HG03432 (cell line): Measurements from ENCODE around the gene PRM2.

ENCODE experiments used
- ATAC-seq: cut with Tn5 transposase; IDR thresholded peaks from one replicate; pipeline ENCODE4 v1.9.1; 2021; ENCODE audit warnings: mild to moderate bottlenecking, moderate library complexity; ENCODE audit not compliant: unreplicated experiment

The PRM2 gene

DNA sequence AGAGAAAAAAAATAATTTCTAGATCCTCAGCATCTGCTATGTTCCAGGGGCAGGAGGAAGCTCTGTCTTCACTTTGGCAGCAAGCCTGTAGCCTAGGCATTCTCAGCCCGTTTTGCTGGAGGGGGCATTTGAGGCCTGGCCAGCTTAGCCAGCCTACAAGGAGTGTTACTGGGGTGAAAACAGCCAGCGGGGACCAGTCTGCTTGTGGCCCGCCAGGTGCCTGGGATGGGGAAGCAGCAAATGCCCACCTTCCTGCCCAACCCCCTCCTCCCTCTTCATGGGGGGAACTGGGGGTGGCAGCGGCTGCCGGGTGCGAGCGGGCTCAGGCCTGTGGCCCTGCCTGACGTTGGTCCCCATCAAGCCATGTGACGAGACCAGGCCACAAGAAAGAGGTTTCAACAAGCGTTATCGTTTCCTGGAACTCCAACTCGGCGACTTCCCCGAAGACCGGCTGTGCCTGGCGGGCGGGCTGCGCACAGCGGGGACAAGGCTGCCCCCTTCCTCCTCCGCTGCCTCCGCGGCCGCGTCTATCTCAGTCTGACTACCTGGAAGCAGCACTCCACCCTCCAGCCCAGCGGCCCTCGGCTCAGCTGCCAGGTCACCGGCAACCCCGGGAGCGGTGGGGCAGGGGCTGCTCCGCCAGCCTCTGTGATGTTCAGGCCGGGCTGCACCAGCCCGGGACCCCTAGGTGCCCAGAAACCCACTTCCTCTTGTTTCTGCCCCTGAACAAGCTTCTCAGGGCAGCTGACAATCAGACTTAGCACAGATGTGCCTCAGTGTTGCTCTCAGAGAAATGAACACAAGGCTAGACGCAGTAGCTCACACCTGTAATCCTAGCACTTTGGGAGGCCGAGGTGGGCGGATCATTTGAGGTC lies 43.2 kb downstream of the PRM2 start:
- ATAC-seq: peak; percentile 65

DNA sequence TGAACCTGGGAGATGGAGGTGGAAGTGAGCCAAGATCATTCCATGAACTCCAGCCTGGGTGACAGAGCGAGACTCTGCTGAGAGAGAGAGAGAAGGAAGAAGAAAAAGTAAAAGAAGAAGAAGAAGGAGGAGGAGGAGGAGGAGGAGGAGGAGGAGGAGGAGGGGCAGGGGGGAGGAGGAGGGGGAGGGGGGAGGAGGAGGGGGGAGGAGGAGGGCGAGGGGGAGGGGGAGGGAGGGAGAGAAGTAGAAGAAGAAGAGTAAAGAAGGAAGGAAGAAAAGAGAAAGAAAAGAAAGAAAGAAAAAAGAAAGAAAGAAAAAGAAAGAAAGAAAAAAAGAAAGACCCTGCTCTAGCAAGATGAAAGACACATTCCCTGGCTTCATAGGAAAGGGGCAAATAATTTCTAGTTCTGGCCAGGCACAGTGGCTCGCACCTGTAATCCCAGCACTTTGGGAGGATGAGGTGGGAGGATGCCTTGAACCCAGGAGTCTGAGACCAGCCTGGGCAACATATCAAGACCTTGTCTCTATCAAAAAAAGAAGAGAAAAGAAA lies 43.9 kb downstream of the PRM2 start:
- ATAC-seq: no peak

DNA sequence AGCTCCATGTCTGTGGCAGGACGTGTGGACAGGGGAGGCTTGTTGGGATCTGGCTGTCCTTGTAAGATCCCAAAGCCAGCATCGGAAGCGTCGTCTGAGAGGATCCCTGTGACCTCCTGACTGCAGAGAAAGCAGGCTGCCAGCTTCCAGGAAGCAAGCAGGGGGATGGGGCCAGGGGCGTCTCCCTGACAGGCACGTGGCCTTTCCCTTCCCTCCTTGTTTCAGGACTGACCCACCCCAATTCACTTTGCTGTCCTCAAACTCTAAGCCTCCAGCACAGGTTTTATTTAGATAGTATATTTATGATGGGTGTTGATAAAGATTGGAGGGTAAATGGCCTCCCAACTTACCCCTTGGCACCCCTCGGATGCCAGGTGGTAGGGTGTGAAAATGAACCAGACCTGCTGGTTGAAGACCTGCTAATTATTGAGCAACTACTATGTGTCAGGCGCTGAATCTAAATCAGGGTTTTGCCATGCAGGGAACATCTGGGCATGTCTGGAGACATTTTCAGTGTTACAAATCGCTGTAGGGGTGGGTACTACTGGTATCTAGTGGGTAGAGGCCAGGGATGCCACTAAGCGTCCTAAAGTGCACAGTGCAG lies 44.8 kb downstream of the PRM2 start:
- no peak for ATAC-seq

DNA sequence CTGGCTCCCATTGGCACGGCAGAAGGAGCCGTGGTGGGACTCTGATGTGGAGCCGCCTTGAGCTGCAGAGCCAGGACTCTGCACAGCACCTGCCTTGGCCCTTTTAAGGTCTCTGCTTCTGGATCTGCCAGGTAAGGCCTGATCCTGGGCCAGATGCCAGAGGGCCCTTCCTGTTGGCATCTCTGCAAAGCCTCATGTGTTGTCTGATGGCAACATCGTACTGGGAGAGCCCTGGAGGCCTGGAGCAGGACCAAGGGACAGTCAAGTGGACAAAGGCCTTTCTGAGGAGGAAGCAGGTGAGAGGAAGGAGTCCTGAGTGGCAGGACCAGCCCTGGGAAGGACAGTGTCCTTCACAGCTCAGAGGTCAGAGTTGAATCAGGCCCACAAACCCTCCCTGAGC lies 46.4 kb downstream of the PRM2 start:
- no peak for ATAC-seq

DNA sequence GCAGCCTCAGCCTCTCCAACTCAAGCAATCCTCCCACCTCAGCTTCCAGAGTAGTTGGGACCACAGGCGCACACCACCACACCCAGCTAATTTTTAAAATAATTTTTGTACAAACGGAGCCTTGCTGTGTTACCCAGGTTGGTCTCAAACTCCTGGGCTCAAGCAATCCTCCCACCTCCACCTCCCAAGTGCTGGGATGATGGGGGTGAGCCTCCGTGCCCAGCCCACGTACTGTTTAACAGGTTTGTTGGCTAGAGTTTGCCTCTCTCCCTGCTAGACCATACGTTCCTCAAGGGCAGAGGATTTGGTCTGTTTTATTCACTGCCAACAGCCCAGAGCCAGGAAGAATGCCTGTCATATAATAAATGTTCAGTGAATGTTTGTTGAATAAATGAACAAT lies 46.8 kb downstream of the PRM2 start:
- ATAC-seq: no peak

DNA sequence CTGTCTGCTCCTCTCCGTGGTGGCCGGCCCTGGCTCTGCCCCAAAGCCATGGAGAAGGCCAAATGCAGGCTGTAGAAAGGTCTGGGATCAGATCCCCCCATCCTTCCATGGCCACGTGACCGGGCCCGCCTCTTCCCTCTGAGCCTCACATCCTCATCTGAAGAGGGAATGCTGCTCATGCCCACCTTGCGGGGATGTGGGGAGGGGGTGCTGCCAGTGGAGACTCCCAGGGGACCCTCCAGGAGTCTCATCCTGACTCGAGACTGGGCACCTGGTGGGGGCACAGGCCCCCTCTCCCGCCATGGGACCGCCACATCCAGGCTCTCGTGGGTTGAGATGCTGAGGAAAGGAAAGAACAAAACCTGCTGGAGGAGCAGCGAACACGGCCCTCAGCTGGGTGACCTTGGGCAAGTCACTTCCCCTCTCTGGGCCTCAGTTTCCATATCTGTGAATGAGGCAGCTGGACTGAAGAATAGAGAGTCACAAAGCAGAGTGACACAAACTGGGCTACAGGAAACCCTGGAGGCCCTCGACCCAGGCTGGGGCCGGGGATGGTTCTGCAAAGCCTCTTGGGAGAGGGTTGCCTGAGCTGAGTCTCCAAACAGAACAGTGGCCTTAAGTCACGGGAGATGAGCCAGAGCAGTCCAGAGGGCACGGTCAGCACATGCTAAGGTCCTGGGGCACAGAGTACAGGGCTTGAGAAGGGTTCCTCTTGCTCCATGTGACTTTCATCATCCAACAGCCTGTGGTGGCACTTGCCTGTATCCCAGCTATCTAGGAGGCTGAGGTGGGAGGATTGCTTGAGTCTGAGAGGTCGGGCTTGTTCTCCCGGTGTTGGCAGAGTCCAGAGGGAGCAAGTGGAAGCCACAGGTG lies 50.4 kb downstream of the PRM2 start:
- ATAC-seq: no peak
